GM21447 (cell line): ENCODE measurements around the gene ELMO1.

Experiments used
- ATAC-seq: cut with Tn5 transposase; IDR thresholded peaks from one replicate; pipeline ENCODE4 v1.9.1; 2021; ENCODE audit not compliant: unreplicated experiment

The ELMO1 gene

GRCh38 chr7:37471619-37472018 lies 23.0 kb upstream of the ELMO1 start:
- ATAC-seq, result no peak

GRCh38 chr7:37467002-37467401 lies 18.3 kb upstream of the ELMO1 start:
- no peak for ATAC-seq

- no peak for ATAC-seq
Observed at GRCh38 chr7:37462138-37462537, 13.5 kb upstream of the ELMO1 start.

- no peak for ATAC-seq
Observed at GRCh38 chr7:37455081-37455480, 6.4 kb upstream of the ELMO1 start.

- no peak for ATAC-seq
Observed at GRCh38 chr7:37452346-37452745, 3.7 kb upstream of the ELMO1 start.

GRCh38 chr7:37450035-37450434 lies 1.4 kb upstream of the ELMO1 start:
- ATAC-seq, result no peak

- ATAC-seq, result no peak
Observed at GRCh38 chr7:37449621-37450020, 957 bp upstream of the ELMO1 start.

- peak; percentile 18 for ATAC-seq
Observed at GRCh38 chr7:37448011-37448635, 541 bp downstream of the ELMO1 start.

GRCh38 chr7:37446371-37446770 lies 2.3 kb downstream of the ELMO1 start:
- ATAC-seq, result no peak

- no peak for ATAC-seq
Observed at GRCh38 chr7:37445790-37446189, 2.9 kb downstream of the ELMO1 start.

- ATAC-seq, result no peak
Observed at GRCh38 chr7:37445064-37445723, 3.5 kb downstream of the ELMO1 start.

- no peak for ATAC-seq
Observed at GRCh38 chr7:37443627-37444026, 5.0 kb downstream of the ELMO1 start.

GRCh38 chr7:37442268-37442667 lies 6.4 kb downstream of the ELMO1 start:
- no peak for ATAC-seq

GRCh38 chr7:37441816-37442215 lies 6.8 kb downstream of the ELMO1 start:
- ATAC-seq, result no peak

- ATAC-seq, result no peak
Observed at GRCh38 chr7:37441386-37441760, 7.3 kb downstream of the ELMO1 start.

GRCh38 chr7:37440738-37441385 lies 7.8 kb downstream of the ELMO1 start:
- ATAC-seq, result no peak

- ATAC-seq, result no peak
Observed at GRCh38 chr7:37439653-37440026, 9.0 kb downstream of the ELMO1 start.

GRCh38 chr7:37438906-37439652 lies 9.6 kb downstream of the ELMO1 start:
- no peak for ATAC-seq

GRCh38 chr7:37435156-37435855 lies 13.4 kb downstream of the ELMO1 start:
- no peak for ATAC-seq

GRCh38 chr7:37434529-37434928 lies 14.1 kb downstream of the ELMO1 start:
- no peak for ATAC-seq

GRCh38 chr7:37433166-37433565 lies 15.5 kb downstream of the ELMO1 start:
- no peak for ATAC-seq
